ENCODE measurements around the gene EXOC4.

DNA sequence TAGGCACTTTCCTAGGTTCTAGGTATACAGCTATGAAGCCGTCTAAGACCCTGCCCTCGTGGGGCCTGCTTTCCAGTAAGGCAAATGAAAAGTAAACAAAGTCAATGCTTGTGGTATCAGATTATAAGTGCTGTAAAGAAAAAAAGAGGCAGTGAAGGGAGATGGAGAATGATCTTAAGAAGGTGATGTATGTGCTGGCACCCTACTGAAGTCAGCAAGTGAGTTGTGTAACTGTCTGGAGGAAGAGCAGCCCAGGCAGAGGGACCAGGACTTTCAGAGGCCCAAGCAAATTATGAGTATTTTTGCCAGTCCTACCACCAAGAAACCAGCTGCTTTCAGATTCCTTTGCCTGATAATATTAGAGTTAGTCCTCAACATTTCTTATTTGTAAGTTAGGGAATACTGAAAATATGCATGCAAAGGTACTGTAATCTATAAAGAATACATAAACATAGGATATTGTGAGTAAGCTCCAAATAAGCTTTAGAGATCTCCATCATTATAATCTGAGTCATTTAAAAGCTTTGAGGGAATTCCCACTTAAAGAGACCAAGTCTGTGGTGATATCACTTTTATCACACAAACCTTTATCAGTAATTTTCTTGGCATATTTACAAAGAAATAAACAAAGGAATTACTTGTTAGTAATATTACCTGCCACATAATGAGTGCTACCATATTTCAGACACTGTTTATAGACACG is 545.1 kb downstream of the EXOC4 start:
- TF ChIP-seq POLR2AphosphoS5 (IDR thresholded peaks at IDR 0.05; ENCODE audit: borderline replicate concordance, low read depth, low read length) (no peak), EZH2 (IDR thresholded peaks at IDR 0.05) (no peak), FOXP2 (optimal IDR thresholded peaks at IDR 0.05; ENCODE audit: control extremely low read depth, extremely low read length, insufficient read depth) (no peak)

All from SK-N-MC (cell line).